ENCODE measurements around the gene TMEM191C. TPM values are rescaled to one million over a fixed set of nuclear protein-coding genes. Genes with fewer than 3 reads are reported as not detected.
A peak's percentile ranks its signal among the peaks of the same experiment; 100 is the strongest.
"Not testable (repeated sequence)": the region's sequence is repeated elsewhere in the genome, so short reads cannot be mapped to it uniquely, and the experiment has no call there.

TMEM191C gene
- polyA plus RNA-seq, 3 donors: 1.2 to 2.7 (median 1.4) TPM

DNA sequence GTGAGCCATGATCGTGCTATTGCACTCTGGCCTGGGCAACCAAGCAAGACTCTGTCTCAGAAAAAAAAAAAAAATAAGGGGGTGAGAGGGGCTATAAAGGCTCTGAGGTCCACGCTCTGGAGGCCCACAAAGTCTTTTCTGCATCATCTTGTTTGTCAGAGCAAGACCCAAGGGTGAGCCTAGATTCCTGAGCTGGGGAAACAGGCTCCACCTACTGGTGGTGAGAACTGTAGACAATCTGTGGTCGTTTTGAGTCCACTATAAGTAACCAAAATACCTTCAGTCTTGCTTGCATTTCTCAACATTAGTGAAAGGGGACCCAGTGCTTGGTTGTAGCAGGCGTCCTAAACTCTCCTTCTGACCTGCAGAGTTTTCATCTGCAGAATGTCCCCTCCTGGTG is 4.5 kb upstream of the TMEM191C start:
- not testable (repeated sequence) for DNase-seq (ENCODE audit: extremely low read depth in 1 of 11, low read depth in 9 of 11, low spot score in 4 of 11)

DNA sequence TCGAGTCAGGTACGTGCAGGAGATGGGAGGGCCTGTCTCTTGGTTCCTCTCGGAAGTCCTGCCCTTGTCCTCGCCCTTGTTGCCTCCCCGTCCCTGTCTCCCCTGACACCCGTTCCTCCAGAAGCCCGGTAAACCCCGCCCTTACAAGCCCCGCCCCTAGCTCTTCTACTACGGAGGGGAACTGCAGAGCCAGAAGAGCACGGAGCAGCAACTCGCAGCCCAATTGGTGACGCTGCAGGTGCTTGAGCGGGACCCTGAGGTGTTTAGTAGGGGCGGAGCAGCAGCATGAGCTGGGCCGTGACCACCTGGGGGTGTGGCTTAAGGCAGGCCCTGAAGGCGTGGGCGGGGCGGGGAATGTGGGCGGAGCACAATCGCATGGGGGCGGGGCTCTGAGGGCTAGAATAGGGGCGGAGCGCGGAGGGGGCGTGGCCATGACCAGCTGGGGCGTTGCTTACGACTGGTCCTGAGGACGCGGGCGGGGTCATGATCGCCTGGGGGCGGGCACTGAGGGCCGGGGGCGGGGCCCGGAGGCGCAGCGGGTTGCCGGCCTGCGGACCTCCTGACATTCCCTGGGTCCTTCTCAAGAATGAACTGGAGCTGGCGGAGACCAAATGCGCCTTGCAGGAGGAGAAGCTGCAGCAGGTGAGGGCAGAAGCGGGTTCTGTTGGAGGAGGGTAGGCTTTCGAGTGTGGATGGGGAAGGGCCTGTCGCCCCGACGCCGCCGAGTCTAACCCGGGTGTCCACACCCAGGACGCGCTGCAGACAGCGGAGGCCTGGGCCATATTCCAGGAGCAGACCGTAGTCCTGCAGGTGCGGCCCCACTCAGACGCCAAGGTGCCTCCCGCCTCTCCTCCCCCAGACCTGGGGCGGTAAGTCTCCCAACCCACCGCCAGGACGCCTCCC is 1.3 kb downstream of the TMEM191C start:
- DNase-seq (ENCODE audit: extremely low read depth in 1 of 11, low read depth in 9 of 11, low spot score in 4 of 11): peak; percentile 29 to 72 (median 51)

DNA sequence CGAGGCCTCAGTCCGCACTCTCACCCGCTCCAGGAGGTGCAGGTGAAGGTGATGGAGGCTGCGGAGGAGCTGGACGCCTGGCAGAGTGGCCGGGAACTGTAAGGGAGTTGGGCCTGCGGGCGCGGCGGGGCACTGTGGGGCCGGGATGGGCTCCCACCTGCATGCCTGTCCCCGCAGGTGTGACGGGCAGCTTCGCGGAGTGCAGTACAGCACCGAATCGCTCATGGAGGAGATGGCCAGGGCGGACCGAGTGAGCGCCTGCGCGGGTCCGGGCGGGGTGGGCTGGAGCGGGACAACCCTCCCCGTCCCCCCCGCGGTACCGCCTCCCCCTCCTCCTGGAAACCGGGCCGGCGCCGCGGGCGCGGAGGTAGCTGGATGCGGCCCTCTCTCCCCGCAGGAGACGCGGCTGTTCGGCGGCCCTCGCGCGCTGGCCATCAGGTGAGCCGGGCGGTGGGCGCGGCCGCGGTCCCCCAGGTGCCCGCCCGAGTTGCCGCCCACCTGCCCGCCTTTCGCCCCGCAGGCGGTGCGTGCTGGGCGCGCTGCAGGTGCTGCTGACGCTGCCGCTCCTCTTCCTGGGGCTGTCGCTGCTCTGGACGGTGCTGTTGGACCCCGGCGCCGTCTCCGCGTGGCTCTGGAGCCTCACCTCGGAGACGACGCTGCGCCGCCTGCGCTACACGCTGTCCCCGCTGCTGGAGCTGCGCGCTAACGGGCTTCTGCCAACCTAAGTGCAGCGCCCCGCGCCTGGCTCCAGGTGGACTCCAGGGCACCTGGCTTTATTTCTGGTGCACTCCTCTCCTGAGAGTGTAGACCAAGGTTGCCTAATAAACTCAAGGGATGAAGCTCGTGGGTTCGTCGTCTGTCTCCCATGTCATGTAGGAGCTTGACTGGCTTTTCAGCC is 2.2 kb downstream of the TMEM191C start:
- DNase-seq (ENCODE audit: extremely low read depth in 1 of 11, low read depth in 9 of 11, low spot score in 4 of 11): not testable (repeated sequence)

DNA sequence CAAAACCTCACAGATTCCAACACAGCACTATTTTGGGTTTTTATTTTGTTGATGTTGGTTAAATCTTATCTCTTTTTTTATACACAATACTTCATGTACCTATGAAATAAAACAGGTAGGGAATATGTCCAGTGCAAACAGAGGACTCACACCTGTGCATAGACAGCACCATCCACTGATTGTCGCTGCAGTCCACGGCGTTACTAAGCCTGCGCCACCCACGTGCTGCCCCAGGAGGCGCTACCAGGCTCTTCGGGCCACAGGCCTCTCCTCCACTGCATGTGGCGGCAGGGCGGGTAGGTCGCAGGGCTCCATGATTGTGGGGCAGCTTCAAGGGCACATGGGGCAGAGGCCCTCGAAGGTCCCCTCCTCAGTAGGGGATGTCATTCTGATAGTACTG is 5.8 kb downstream of the TMEM191C start:
- not testable (repeated sequence) for DNase-seq (ENCODE audit: extremely low read depth in 1 of 11, low read depth in 9 of 11, low spot score in 4 of 11)

DNA sequence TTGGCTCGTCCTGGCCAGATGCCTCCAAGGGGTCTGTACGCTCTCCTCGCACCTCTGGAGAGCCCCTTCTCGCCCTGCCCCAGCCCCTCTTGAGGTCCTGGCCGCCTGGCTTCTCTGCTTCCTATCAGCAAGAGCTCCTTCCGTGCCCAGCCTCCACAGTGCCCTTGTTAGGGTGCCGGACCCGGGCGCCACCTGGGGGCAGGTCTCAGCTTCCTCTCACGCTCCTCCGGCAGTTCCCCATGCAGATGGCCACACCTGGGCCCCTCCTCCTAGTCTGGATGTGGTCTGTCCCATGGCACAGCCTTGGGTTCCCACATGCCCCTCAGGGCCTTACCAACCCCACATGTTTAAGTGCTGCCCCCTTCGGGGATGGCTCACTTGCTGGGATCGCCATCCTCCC is 6.5 kb downstream of the TMEM191C start:
- not testable (repeated sequence) for DNase-seq (ENCODE audit: extremely low read depth in 1 of 11, low read depth in 9 of 11, low spot score in 4 of 11)

DNA sequence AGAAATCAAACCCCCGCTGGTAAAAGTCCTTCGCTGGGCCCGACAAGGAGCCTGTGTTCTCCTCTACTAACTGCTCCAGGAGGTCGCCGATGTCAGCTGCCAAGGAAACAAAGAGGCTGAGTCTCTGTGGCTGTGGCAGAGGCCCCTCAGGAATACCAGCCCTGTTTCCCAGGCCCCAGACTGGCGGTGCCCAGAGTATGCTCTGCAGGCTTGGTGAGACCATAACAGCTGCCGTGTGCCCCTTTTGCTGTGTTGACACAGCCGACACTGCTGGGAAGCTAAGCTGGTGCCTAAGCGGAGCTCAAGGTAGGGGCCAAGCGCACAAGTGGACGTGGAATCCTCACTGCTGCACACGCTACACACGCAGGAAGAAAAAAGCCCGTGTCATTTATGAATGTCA is 16.9 kb downstream of the TMEM191C start:
- DNase-seq (ENCODE audit: extremely low read depth in 1 of 11, low read depth in 9 of 11, low spot score in 4 of 11): not testable (repeated sequence)

DNA sequence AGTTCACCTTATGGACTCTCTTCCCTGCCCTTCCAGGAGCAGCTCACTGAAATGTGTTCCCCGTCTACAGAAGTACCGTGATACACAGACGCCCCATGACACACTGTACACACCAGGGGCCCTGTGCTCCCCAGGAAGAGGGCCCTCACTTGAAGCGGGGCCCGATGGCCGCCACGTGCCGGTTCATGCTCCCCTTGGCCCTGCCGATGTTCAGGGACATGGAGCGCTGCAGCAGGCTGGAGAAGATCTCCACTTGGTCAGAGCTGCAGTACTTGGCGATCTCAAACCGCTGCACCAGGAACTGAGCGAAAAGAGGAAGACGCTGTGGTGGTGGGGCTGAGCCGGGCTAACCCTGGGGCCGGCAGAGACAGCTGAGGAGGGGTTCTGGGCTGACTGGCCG is 20.5 kb downstream of the TMEM191C start:
- not testable (repeated sequence) for DNase-seq (ENCODE audit: extremely low read depth in 1 of 11, low read depth in 9 of 11, low spot score in 4 of 11)

DNA sequence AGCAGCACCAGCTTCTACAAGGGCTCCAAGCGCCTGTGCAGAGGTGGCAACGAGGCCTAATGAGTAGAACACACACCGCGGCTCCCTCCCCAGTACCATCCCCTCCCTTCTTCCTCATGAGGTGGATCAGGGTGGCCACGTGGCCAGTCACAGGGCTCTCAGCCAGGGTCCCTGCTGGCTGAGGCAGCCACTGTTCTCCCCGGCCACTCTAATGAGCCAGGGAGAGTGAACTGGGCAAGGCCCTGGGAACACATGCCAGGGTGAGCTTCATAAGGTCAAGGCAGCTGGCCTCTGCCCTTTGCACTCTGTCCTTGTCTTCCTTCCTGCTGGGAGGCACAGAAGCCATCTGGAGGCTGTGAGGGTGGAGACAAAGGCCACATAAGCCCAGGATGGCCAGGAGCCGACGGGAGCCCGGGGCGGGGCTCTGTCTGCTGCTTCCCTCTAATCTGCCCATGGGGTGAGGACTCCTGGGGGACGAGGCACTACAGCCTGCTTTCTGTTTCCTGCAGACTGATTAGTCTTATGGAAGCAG is 22.0 kb downstream of the TMEM191C start:
- DNase-seq (ENCODE audit: extremely low read depth in 1 of 11, low read depth in 9 of 11, low spot score in 4 of 11): not testable (repeated sequence)

DNA sequence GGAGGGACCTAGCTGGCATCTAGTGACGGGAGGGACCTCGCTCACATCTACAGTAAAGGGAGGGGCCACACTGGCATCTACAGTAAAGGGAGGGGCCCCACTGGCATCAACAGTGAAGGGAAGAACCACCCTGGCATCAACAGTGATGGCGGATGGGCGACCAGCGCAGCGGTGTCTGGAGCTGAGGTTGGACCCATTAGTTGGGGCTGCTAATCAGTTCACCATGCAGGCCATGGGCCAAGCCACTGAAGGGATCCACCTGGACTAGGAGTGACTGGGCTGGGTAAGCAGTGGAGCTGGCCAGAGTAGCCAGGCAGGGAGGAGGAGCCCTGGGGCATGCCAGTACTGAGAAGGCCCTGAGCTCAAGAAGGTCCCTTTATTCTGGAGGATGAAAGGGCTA is 23.4 kb downstream of the TMEM191C start:
- DNase-seq (ENCODE audit: extremely low read depth in 1 of 11, low read depth in 9 of 11, low spot score in 4 of 11): not testable (repeated sequence)

DNA sequence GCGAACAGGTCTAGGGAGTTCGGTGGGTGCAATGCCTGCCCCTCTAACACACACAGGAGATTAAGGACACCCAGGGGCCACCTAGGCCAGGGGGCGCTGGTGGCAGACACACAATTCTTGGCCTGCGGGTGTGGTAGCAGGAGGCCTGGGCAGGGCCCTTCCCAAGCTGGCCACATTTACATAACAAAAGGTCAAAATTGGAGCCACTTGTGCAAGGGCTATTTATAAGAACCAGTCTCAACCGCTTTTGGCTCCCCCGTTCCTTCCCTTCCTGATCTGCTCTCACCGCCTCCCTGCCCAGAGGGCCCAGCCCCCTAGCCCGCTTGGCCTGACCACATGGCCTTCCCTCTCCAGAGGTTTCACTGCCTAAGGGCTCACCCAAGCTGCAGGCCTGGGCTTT is 25.1 kb downstream of the TMEM191C start:
- DNase-seq (ENCODE audit: extremely low read depth in 1 of 11, low read depth in 9 of 11, low spot score in 4 of 11): not testable (repeated sequence)

DNA sequence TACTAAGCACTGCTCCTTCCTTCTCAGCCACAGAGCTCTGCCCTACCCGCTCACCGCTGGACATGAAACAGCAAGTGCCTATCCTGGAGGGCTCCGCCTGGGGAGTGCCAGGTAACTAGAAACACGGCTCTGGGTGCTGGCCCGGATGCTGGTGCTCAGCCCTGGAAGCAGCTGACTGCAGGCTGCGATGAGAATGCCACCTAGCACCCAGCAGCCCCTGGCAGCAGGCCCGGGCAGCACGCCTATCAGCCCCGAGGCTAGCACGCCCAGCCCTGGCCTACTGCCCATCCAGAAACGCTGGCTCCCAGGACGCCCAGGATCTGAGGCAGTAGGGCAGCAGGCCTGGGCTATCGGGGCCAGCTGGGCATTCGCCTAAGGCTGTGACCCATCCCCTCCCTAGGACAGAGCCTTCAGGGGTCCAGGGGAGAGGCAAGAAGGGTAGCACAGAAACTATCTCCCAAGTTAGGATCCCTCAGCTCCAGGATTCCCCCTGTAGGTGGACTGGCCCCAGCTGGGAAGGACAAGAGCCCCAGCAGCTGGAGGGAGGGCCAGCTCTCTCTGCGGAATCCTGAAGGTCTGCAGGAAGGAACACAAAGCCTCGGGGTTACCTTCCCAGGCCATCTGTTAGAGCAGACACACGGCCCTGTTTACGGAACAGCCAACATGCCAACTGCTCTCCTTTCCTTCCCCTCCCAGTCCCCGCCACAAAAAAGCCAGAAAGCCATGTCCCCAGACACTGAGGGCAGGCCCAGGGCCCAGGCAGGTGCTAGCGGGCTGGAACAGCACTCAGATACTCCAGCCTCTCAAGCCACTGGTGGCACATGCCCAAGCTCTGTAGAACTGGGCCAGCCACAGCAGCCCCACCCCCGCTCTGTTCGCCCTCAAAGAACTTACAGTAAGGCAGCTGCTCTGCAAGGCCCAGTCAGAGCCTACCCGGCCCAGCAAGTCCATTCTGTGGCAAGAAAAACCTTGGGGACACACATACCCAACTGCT is 26.9 kb downstream of the TMEM191C start:
- DNase-seq (ENCODE audit: extremely low read depth in 1 of 11, low read depth in 9 of 11, low spot score in 4 of 11): not testable (repeated sequence)

DNA sequence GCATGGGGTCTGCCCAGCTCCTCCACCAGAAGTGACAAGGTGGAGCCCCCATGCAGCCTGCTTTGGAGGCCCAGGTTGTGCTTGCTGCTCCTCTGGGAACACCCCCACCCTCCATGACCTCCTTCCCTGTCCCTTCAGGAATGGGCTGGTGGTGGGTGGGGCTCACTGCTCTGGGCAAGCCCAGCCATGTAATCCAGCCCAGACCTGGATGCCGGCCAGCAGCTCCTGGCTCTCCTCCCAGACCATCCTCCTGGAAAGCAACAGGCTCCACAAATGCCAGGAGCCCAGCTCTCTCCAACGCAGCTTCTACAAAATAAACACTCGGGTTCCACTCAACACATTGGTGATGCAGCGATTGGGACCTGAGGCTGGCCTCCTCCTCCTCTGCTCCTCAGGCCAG is 30.8 kb downstream of the TMEM191C start:
- DNase-seq (ENCODE audit: extremely low read depth in 1 of 11, low read depth in 9 of 11, low spot score in 4 of 11): not testable (repeated sequence)

DNA sequence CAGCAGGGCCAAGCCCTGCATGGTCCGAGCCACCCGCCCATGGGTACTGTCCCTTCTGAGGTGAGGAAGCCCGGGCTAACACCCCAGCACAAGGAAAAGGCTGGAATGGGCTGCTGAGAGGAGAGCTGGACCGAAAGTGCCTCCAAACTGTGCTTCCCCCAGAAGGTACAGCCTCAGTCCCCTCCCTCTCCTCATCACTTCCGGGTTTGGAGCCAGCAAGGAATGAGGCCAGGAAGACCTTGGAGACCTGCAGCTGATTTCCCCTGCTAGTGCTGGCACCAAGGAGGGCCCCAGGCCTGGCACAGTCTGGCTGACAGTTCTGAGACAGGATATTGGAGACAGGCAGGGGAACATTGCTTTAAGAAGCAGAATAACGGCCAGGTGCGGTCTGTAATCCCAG is 31.3 kb downstream of the TMEM191C start:
- not testable (repeated sequence) for DNase-seq (ENCODE audit: extremely low read depth in 1 of 11, low read depth in 9 of 11, low spot score in 4 of 11)

DNA sequence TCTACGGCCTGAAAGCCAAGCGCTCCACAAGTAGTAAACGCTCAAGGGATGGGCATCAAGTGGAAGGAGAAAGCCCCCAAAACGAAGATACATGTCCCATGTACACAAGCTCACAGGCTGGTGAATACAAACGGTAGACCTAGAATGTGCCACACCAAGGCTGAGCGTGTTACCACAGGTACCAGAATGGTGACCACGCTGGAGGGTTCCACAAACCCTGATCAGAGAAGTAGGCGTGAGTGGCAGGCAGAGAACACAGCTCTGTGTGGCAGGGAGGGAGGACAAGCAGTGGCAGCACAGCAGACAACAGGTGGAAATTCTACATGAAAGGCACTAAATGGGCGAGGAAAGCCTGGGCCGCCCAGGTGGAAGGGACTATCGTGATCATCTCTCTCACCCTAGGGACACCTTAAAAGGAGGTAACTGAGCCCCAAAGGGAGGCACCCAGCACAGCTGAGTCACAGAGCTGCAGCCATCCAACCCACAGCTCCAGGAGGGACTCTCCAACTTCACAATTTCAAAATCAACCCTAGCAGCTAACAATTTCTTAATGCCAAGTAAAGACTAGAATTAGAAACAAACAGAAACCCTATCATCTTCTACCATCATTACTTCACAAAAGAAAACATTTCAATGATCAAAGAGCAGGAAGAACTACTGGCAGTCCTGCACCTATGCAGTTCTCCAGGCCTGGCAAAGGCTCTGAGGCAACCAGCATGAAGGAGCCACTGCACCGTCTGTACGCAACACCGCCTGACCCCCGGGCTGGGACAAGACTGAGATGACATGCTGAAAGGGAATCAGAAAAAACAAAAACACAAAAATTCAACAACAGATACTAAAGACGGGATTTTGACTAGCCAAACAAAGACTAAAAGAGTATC is 32.7 kb downstream of the TMEM191C start:
- DNase-seq (ENCODE audit: extremely low read depth in 1 of 11, low read depth in 9 of 11, low spot score in 4 of 11): not testable (repeated sequence)

DNA sequence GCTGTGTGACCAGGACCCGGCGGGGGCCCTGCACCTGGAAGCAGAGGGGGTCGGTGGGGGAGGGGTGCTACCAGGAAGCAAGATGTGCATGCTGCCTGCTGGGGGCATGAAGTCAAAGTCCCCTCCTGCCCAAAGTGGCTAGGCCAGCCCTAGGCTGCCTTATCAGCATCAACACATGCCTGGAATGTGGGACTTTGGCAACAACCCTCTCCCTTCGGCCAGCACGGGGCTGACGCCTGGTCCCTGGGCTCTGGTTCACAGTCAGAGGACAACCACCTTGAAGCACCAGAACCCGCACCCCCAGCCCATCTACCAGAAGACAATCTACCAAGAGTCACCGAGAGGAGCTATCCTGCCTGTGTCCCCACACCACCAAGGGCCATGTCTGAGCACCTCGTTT is 43.2 kb downstream of the TMEM191C start:
- DNase-seq (ENCODE audit: extremely low read depth in 1 of 11, low read depth in 9 of 11, low spot score in 4 of 11): not testable (repeated sequence)

DNA sequence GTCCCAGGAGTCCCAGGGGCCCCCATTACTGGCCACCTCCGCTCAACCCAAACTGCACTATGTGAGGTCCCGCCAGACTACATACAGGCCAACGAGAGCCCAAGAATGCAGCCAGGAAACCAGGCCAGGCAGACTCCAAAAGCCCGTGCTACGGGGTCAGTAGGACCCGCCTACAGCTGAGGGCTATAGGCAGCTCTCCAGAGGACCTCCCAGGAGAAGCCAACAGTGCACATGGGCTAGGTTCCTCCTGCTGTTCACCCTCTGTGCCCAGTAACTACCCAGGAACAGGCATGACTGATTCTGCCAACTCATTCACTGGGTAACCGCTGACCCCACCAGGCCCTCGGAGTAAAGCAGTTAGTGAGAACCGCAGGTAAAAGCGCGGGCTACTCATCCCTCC is 44.8 kb downstream of the TMEM191C start:
- DNase-seq (ENCODE audit: extremely low read depth in 1 of 11, low read depth in 9 of 11, low spot score in 4 of 11): not testable (repeated sequence)

DNA sequence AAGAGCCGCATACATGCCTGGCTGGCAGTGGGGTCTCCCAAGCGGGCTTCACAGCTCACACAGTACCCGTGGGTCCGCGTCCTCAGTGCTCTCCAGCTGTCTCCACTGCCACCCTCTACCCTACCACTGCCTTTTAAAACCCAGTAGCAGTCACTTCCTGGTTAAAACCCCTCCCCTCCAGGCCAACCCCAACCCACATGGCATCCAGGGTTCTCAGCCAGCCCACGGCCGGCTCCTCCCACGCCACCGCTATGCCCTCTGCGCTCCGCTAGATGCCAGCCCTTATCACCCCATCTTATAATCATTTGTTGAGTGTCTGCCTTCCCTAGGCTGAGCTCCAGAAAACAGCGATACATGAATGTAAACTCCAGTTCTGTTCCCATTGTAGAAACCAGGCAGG is 46.9 kb downstream of the TMEM191C start:
- not testable (repeated sequence) for DNase-seq (ENCODE audit: extremely low read depth in 1 of 11, low read depth in 9 of 11, low spot score in 4 of 11)

All from renal cortex interstitium (tissue), 11 donors.